Endothelial cell of umbilical vein (primary cell): ENCODE results near the gene CPSF3. TPM values are rescaled to one million over a fixed set of nuclear protein-coding genes. Genes with fewer than 3 reads are reported as not detected.

ENCODE experiments used
- BruUV-seq: library from RNA; stranded (reverse); fragments of 400-500 nt; replicated peaks from 2 replicates; lab custom pipeline; 2021; lab: Mats Ljungman, UMichigan
- CTCF ChIA-PET: fragments of 300-600, 350-600 bp; sonication (Branson Sonifier 250); formaldehyde crosslinking; loops from one replicate; lab custom pipeline; 2021; ENCODE audit warnings: antibody characterized with exemption, inconsistent platforms; lab: Charles Lee
- POLR2A ChIA-PET: fragments of 300-600, 350-600 bp; sonication (Branson Sonifier 250); formaldehyde crosslinking; loops from one replicate; lab custom pipeline; 2021; ENCODE audit warnings: antibody characterized with exemption, inconsistent platforms; lab: Charles Lee
- DNase-seq: peaks from one replicate; pipeline ENCODE4 v3.0.0-alpha.2; 2011; ENCODE audit warnings: low read depth, low spot score
- FAIRE-seq: peaks from 2 replicates; lab custom pipeline; 2011; peaks lifted over from hg19 to GRCh38; lab: Jason Lieb, UNC
- H2AFZ ChIP-seq: 2 replicates; pipeline ENCODE4 v1.6.0; 2012; ENCODE audit warnings: low read depth, low read length, control low read depth, inconsistent platforms
- H3K27ac ChIP-seq: 2 replicates; pipeline ENCODE4 v1.5.1; 2011; ENCODE audit warnings: low read depth, mild to moderate bottlenecking, control low read depth, low read length, moderate library complexity; ENCODE audit not compliant: insufficient read depth
- H3K27me3 ChIP-seq, 2 experiments: 2 replicates each; pipeline versions ENCODE4 v1.6.0 to v1.6.1; 2011; ENCODE audit warnings: low read length in 2 of 2, mixed read lengths in 1 of 2; ENCODE audit not compliant: control insufficient read depth in 2 of 2, insufficient read depth in 2 of 2
- H3K36me3 ChIP-seq, 2 experiments: 2 replicates in 1 of 2; 3 replicates in 1 of 2; pipeline ENCODE4 v1.5.1; 2011; ENCODE audit warnings: low read length in 2 of 2, mild to moderate bottlenecking in 1 of 2, moderate library complexity in 1 of 2; ENCODE audit not compliant: control insufficient read depth in 2 of 2, insufficient read depth in 2 of 2; ENCODE audit errors: extremely low read depth in 1 of 2
- H3K4me1 ChIP-seq: 3 replicates; pipeline ENCODE4 v1.5.1; 2011; ENCODE audit warnings: mild to moderate bottlenecking, low read length; ENCODE audit not compliant: control insufficient read depth, insufficient read depth; ENCODE audit errors: extremely low read depth
- H3K4me2 ChIP-seq: 2 replicates; pipeline ENCODE4 v1.6.1; 2011; ENCODE audit warnings: low read length, control low read depth, mixed read lengths; ENCODE audit not compliant: insufficient read depth
- H3K4me3 ChIP-seq, 3 experiments: fragments of 200-600 bp in 1 of 3; sonication (generic), shearing (Covaris generic) in 1 of 3; replicated peaks in 1 of 3; 2 replicates each; pipeline ENCODE4 v1.5.1; 2011 to 2016; ENCODE audit warnings: control low read depth in 3 of 3, low read length in 3 of 3, mild to moderate bottlenecking in 2 of 3, inconsistent platforms in 1 of 3, low read depth in 1 of 3, moderate library complexity in 1 of 3; ENCODE audit not compliant: insufficient read depth in 1 of 3
- H3K79me2 ChIP-seq: 2 replicates; pipeline ENCODE4 v1.6.0; 2012; ENCODE audit warnings: low read length, inconsistent platforms; ENCODE audit not compliant: control insufficient read depth, insufficient read depth
- H3K9ac ChIP-seq: replicated peaks from 2 replicates; pipeline ENCODE3; 2011; ENCODE audit warnings: low read length, control low read depth; ENCODE audit not compliant: insufficient read depth; ENCODE audit errors: extremely low read depth
- H3K9me1 ChIP-seq: replicated peaks from 3 replicates; pipeline ENCODE4 v1.6.0; 2011; ENCODE audit warnings: mild to moderate bottlenecking, low read length; ENCODE audit not compliant: control insufficient read depth, insufficient read depth; ENCODE audit errors: extremely low read depth
- H3K9me3 ChIP-seq: replicated peaks from 2 replicates; pipeline ENCODE4 v1.5.1; 2012; ENCODE audit warnings: low read length, inconsistent platforms; ENCODE audit not compliant: control insufficient read depth, insufficient read depth
- H4K20me1 ChIP-seq: replicated peaks from 2 replicates; pipeline ENCODE3; 2011; ENCODE audit warnings: mild to moderate bottlenecking, low read length; ENCODE audit not compliant: control insufficient read depth, insufficient read depth; ENCODE audit errors: extremely low read depth
- EZH2 ChIP-seq: IDR thresholded peaks from 2 replicates; pipeline ENCODE4 v1.6.1; 2012; ENCODE audit warnings: borderline replicate concordance, low read depth, mild to moderate bottlenecking, moderate library complexity, low read length, inconsistent platforms; ENCODE audit not compliant: severe bottlenecking
- FOS ChIP-seq: IDR thresholded peaks from 2 replicates; pipeline ENCODE4 v1.6.1; 2011; ENCODE audit warnings: mild to moderate bottlenecking, low read length, moderate library complexity, borderline replicate concordance; ENCODE audit not compliant: insufficient read depth
- GATA2 ChIP-seq: IDR thresholded peaks from 2 replicates; pipeline ENCODE4 v1.7.0; 2011; ENCODE audit warnings: low read depth, mild to moderate bottlenecking, moderate library complexity, mixed read lengths, low read length; ENCODE audit not compliant: insufficient read length, insufficient read depth
- JUN ChIP-seq: IDR thresholded peaks from 2 replicates; pipeline ENCODE4 v1.6.1; 2011; ENCODE audit warnings: borderline replicate concordance, low read depth; ENCODE audit not compliant: insufficient read length, insufficient read depth
- MYC ChIP-seq: IDR thresholded peaks from one replicate; pipeline ENCODE4 v1.6.1; 2011; ENCODE audit warnings: mild to moderate bottlenecking, low read depth, low read length
- POLR2A ChIP-seq: IDR thresholded peaks from 2 replicates; pipeline ENCODE4 v1.6.1; 2012; ENCODE audit warnings: low read depth, mild to moderate bottlenecking, control low read depth, low read length
- POLR2AphosphoS5 ChIP-seq: IDR thresholded peaks from 2 replicates; pipeline ENCODE4 v1.6.1; 2012; ENCODE audit warnings: low read depth, mild to moderate bottlenecking, control low read depth, low read length, moderate library complexity; ENCODE audit not compliant: insufficient read depth
- dilution Hi-C: fragments of 300-500 bp; cut with MboI; formaldehyde crosslinking; loops from one replicate; pipeline ENCODE4 v1.15.0; 2019; ENCODE audit warnings: low sequenced_read_pairs; ENCODE audit not compliant: extremely low pct_ligation_motif_present
- intact Hi-C: fragments of 100-400 bp; cut with micrococcal nuclease; formaldehyde crosslinking; loops from one replicate; pipeline ENCODE4 v1.10.0; 2022
- polyA plus RNA-seq, 4 experiments: library from polyadenylated mRNA; depleted of rRNA in 3 of 4; stranded (reverse) in 3 of 4; unstranded in 1 of 4; fragments of >200 nt; gene quantifications; 2 replicates each; pipeline versions ENCODE4 v1.2.1 to v1.2.3, GENCODE V29; 2011 to 2012; ENCODE audit warnings: missing spikeins in 1 of 4
- total RNA-seq: library from RNA; stranded (reverse); gene quantifications from 2 replicates; pipeline ENCODE4 v1.2.3, GENCODE V29; 2021
- TF ChIP-seq, protein P1 (sequence below): IDR thresholded peaks from 2 replicates; pipeline ENCODE4 v1.6.1; 2011; ENCODE audit not compliant: insufficient read depth, insufficient read length
- TF ChIP-seq, protein P2 (sequence below), 2 donors: IDR thresholded peaks; 1 replicate in 1 of 2; 2 replicates in 1 of 2; pipeline ENCODE4 v1.5.1; 2011; ENCODE audit warnings: low read length in 2 of 2, mild to moderate bottlenecking in 2 of 2, moderate library complexity in 2 of 2, control low read depth in 1 of 2, inconsistent platforms in 1 of 2, low read depth in 1 of 2; ENCODE audit not compliant: insufficient read depth in 1 of 2; ENCODE audit errors: extremely low read depth in 1 of 2

The CPSF3 gene
- total and polyA plus RNA-seq, 2 donors (not counting 3 experiments of a cell fraction or from before 2014, with no cell fraction given) = 13.7 to 35.6 TPM

DNA sequence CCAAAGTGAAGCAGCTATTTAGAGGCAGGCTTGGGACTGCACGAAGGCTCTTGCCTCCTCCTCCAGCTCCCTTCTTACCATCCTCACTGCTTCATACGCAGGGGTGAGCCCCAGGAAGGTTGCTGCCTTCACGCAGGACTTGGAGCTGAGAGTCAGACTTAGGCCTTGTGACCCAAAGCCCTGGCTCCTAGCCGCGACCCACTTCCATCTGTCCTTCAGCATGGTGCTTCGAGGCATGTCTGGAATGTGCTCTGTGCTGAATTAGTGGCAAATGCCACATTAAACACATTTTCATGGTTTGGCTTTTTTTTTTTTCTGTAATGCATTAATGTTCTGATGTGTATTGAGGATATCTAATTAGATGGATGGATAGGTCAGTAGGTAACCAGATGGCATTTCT is 37.6 kb upstream of the CPSF3 start:
- TF ChIP-seq EZH2 (no peak), POLR2A (no peak), FOS (no peak), JUN (no peak), MYC (no peak), GATA2 (no peak), POLR2AphosphoS5 (no peak)
- TF ChIP-seq, protein P1, sequence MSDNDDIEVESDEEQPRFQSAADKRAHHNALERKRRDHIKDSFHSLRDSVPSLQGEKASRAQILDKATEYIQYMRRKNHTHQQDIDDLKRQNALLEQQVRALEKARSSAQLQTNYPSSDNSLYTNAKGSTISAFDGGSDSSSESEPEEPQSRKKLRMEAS = no peak
- TF ChIP-seq, protein P2, sequence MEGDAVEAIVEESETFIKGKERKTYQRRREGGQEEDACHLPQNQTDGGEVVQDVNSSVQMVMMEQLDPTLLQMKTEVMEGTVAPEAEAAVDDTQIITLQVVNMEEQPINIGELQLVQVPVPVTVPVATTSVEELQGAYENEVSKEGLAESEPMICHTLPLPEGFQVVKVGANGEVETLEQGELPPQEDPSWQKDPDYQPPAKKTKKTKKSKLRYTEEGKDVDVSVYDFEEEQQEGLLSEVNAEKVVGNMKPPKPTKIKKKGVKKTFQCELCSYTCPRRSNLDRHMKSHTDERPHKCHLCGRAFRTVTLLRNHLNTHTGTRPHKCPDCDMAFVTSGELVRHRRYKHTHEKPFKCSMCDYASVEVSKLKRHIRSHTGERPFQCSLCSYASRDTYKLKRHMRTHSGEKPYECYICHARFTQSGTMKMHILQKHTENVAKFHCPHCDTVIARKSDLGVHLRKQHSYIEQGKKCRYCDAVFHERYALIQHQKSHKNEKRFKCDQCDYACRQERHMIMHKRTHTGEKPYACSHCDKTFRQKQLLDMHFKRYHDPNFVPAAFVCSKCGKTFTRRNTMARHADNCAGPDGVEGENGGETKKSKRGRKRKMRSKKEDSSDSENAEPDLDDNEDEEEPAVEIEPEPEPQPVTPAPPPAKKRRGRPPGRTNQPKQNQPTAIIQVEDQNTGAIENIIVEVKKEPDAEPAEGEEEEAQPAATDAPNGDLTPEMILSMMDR (IDR thresholded peaks at IDR 0.05; ENCODE audit: extremely low read depth in 1 of 2, insufficient read depth in 1 of 2, low read depth in 1 of 2, low read length in 2 of 2) = no peak
- Histone ChIP-seq H3K79me2 (no peaks in the 10 kb centered on the region), H3K9me1 (no peaks in the 10 kb centered on the region), H3K27me3 (no peaks in the 10 kb centered on the region), H3K4me3 (no peak overlapping the region), H3K4me1 (no peaks in the 10 kb centered on the region), H3K27ac (no peak overlapping the region), H3K4me2 (no peak overlapping the region), H3K9me3 (no peaks in the 10 kb centered on the region), H2AFZ (no peak overlapping the region), H4K20me1 (no peaks in the 10 kb centered on the region), H3K36me3 (peaks cover 31 to 61% of the 10 kb centered on the region in 2 experiments), H3K9ac (no peak overlapping the region)
- CTCF ChIA-PET = interaction anchor here (1.6 kb wide), 1 partner anchor 243 kb away, joined by 3 read pairs; no protein-coding TSS in a partner anchor
- POLR2A ChIA-PET = no interaction called here
- no TSS peak for BruUV-seq
- FAIRE-seq (no peak), DNase-seq (no peak)
- intact Hi-C loops = no loop called here
- dilution Hi-C loops = no loop called here
